GM18951 (cell line): ENCODE measurements around the gene MAMDC4.
"Not testable (repeated sequence)": the region's sequence is repeated elsewhere in the genome, so short reads cannot be mapped to it uniquely, and the experiment has no call there.

Experiments
- POLR2A ChIP-seq: IDR thresholded peaks from 4 replicates; pipeline ENCODE4 v1.6.1; 2011; ENCODE audit warnings: mild to moderate bottlenecking; ENCODE audit not compliant: insufficient read length, insufficient read depth; ENCODE audit errors: extremely low read depth
- in situ Hi-C: fragments of 300-500 bp; cut with MboI; formaldehyde crosslinking; loops from one replicate; pipeline ENCODE4 v1.12.0; 2022; ENCODE audit warnings: low sequenced_read_pairs, mixed read lengths, inconsistent platforms; ENCODE audit not compliant: unreplicated experiment

The MAMDC4 gene

GRCh38 chr9:136851941-136852663, at the start of gene MAMDC4:
TSS of gene MAMDC4 (plus strand) at chr9:136852346. CDS start at chr9:136852417, 71 bp downstream.
- peak; percentile 27 for TF ChIP-seq POLR2A
- in situ Hi-C loops = no loop called here

GRCh38 chr9:136803009-136803550, 49.1 kb upstream of the MAMDC4 start:
- in situ Hi-C loops = not testable (repeated sequence)

- TF ChIP-seq POLR2A = no peak
- in situ Hi-C loops = no loop called here
Measured at GRCh38 chr9:136803551-136804508, 48.3 kb upstream of the MAMDC4 start.

GRCh38 chr9:136804509-136805206, 47.5 kb upstream of the MAMDC4 start:
- in situ Hi-C loops = no loop called here
- TF ChIP-seq POLR2A = no peak

GRCh38 chr9:136805207-136805740, 46.9 kb upstream of the MAMDC4 start:
- in situ Hi-C loops = no loop called here
- no peak for TF ChIP-seq POLR2A

- TF ChIP-seq POLR2A = no peak
- in situ Hi-C loops = no loop called here
Measured at GRCh38 chr9:136806067-136806466, 46.1 kb upstream of the MAMDC4 start.

- in situ Hi-C loops = no loop called here
- TF ChIP-seq POLR2A = no peak
Measured at GRCh38 chr9:136806631-136807201, 45.4 kb upstream of the MAMDC4 start.

GRCh38 chr9:136807281-136808074, 44.7 kb upstream of the MAMDC4 start, which contains the start of gene RABL6:
TSS of gene RABL6 (plus strand) at chr9:136807948. CDS start at chr9:136808197, 249 bp downstream.
- TF ChIP-seq POLR2A = peak; percentile 96
- in situ Hi-C loops = no loop called here

GRCh38 chr9:136808075-136808805, 43.9 kb upstream of the MAMDC4 start:
- no peak for TF ChIP-seq POLR2A
- in situ Hi-C loops = no loop called here

- no peak for TF ChIP-seq POLR2A
- in situ Hi-C loops = no loop called here
Measured at GRCh38 chr9:136808806-136809158, 43.4 kb upstream of the MAMDC4 start.

- no peak for TF ChIP-seq POLR2A
- in situ Hi-C loops = no loop called here
Measured at GRCh38 chr9:136814725-136815421, 37.3 kb upstream of the MAMDC4 start.
